ENCODE data around the gene ECE1.
A peak's percentile ranks its signal among the peaks of the same experiment; 100 is the strongest.

ECE1 gene

GRCh38 chr1:21325231-21325718 lies 35.0 kb upstream of the ECE1 start:
- WGBS (ENCODE audit: insufficient coverage): 24% methylated on average over 7 of the region's 7 CpGs
- POLR2A ChIA-PET: interaction anchor here (0.6 to 2.7 kb wide), 5 partner anchors 9 to 637 kb away, joined by 3 to 22 read pairs (median 3); no protein-coding TSS in a partner anchor

GRCh38 chr1:21324368-21325141 lies 34.3 kb upstream of the ECE1 start:
- Histone ChIP-seq H3K27me3 (replicated peaks in 2 of 5; ENCODE audit: control insufficient read depth in 4 of 5, insufficient read depth in 5 of 5, low read length in 4 of 5) (no peaks in the 10 kb centered on the region), H3K27ac (ENCODE audit: insufficient read depth in 1 of 2, low read depth in 1 of 2, low read length in 2 of 2, poor library complexity in 1 of 2, severe bottlenecking in 2 of 2) (peak overlapping the region; percentile 61 to 78), H3K4me3 (ENCODE audit: control insufficient read depth in 1 of 7, extremely low read depth in 1 of 7, insufficient read depth in 4 of 7, low read depth in 2 of 7, low read length in 6 of 7) (peak overlapping the region in 4 of 7 experiments; percentile 12 to 61 (median 40)), H3K36me3 (ENCODE audit: control insufficient read depth in 4 of 4, insufficient read depth in 4 of 4, low read length in 3 of 4) (no peaks in the 10 kb centered on the region), H3K9me3 (ENCODE audit: control extremely low read depth in 1 of 5, control insufficient read depth in 4 of 5, insufficient read depth in 2 of 5, low read depth in 1 of 5, low read length in 4 of 5) (no peaks in the 10 kb centered on the region), H3K4me1 (ENCODE audit: control extremely low read depth in 1 of 4, control insufficient read depth in 4 of 4, insufficient read depth in 4 of 4, low read length in 3 of 4) (peaks cover 7 to 54% (median 47%) of the 10 kb centered on the region in 4 experiments)
- peak; percentile 78 to 94 (median 91) for DNase-seq
- ChIA-PET POLR2A (interaction anchor here (0.7 to 2.7 kb wide), 3 partner anchors 9 to 13 kb away, joined by 3 to 22 read pairs (median 4); no protein-coding TSS in a partner anchor), CTCF (interaction anchor here (0.7 to 6.0 kb wide), 16 partner anchors 9 to 92 kb away, joined by 3 to 48 read pairs (median 6); partner anchors contain the start of gene ECE1)
- 4% methylated on average over 13 of the region's 14 CpGs for WGBS (ENCODE audit: insufficient coverage)

More at GRCh38 chr1:21325231-21325718, 35.0 kb upstream of the ECE1 start:
- H3K9me3 ChIP-seq (ENCODE audit: control extremely low read depth in 1 of 5, control insufficient read depth in 4 of 5, insufficient read depth in 2 of 5, low read depth in 1 of 5, low read length in 4 of 5): no peaks in the 10 kb centered on the region
- no peaks in the 10 kb centered on the region for H3K27me3 ChIP-seq (replicated peaks in 2 of 5; ENCODE audit: control insufficient read depth in 4 of 5, insufficient read depth in 5 of 5, low read length in 4 of 5)
- H3K4me1 ChIP-seq (ENCODE audit: control extremely low read depth in 1 of 4, control insufficient read depth in 4 of 4, insufficient read depth in 4 of 4, low read length in 3 of 4): peaks cover 7 to 56% (median 47%) of the 10 kb centered on the region in 4 experiments
- H3K4me3 ChIP-seq (ENCODE audit: control insufficient read depth in 1 of 7, extremely low read depth in 1 of 7, insufficient read depth in 4 of 7, low read depth in 2 of 7, low read length in 6 of 7): peak overlapping the region in 3 of 7 experiments; percentile 26 to 61 (median 53)
- peak overlapping the region in 1 of 2 experiments; percentile 61 for H3K27ac ChIP-seq (ENCODE audit: insufficient read depth in 1 of 2, low read depth in 1 of 2, low read length in 2 of 2, poor library complexity in 1 of 2, severe bottlenecking in 2 of 2)
- CTCF ChIA-PET: interaction anchor here (1.0 to 6.0 kb wide), 12 partner anchors 9 to 93 kb away, joined by 3 to 48 read pairs (median 11); no protein-coding TSS in a partner anchor
- no peaks in the 10 kb centered on the region for H3K36me3 ChIP-seq (ENCODE audit: control insufficient read depth in 4 of 4, insufficient read depth in 4 of 4, low read length in 3 of 4)
- DNase-seq: peak; percentile 53 to 88 (median 81)

- no peaks in the 10 kb centered on the region for H3K9me3 ChIP-seq (ENCODE audit: control extremely low read depth in 1 of 5, control insufficient read depth in 4 of 5, insufficient read depth in 2 of 5, low read depth in 1 of 5, low read length in 4 of 5)
- no peaks in the 10 kb centered on the region for H3K27me3 ChIP-seq (replicated peaks in 2 of 5; ENCODE audit: control insufficient read depth in 4 of 5, insufficient read depth in 5 of 5, low read length in 4 of 5)
- no peaks in the 10 kb centered on the region for H3K36me3 ChIP-seq (ENCODE audit: control insufficient read depth in 4 of 4, insufficient read depth in 4 of 4, low read length in 3 of 4)
- DNase-seq: no peak
- peaks cover 7 to 54% (median 47%) of the 10 kb centered on the region in 4 experiments for H3K4me1 ChIP-seq (ENCODE audit: control extremely low read depth in 1 of 4, control insufficient read depth in 4 of 4, insufficient read depth in 4 of 4, low read length in 3 of 4)
- H3K4me3 ChIP-seq (ENCODE audit: control insufficient read depth in 1 of 7, extremely low read depth in 1 of 7, insufficient read depth in 4 of 7, low read depth in 2 of 7, low read length in 6 of 7): no peak overlapping the region
- 93% methylated on average over 6 of the region's 7 CpGs for WGBS (ENCODE audit: insufficient coverage)
- ChIA-PET CTCF (interaction anchor here (0.6 to 6.0 kb wide), 10 partner anchors 11 to 98 kb away, joined by 3 to 48 read pairs (median 8); no protein-coding TSS in a partner anchor), POLR2A (no interaction called here)
- H3K27ac ChIP-seq (ENCODE audit: insufficient read depth in 1 of 2, low read depth in 1 of 2, low read length in 2 of 2, poor library complexity in 1 of 2, severe bottlenecking in 2 of 2): no peak overlapping the region
Measured at GRCh38 chr1:21323091-21323490, 32.8 kb upstream of the ECE1 start.

GRCh38 chr1:21322681-21323016 lies 32.4 kb upstream of the ECE1 start:
- Histone ChIP-seq H3K4me3 (ENCODE audit: control insufficient read depth in 1 of 7, extremely low read depth in 1 of 7, insufficient read depth in 4 of 7, low read depth in 2 of 7, low read length in 6 of 7) (peak overlapping the region in 2 of 7 experiments; percentile 5 to 7), H3K4me1 (ENCODE audit: control extremely low read depth in 1 of 4, control insufficient read depth in 4 of 4, insufficient read depth in 4 of 4, low read length in 3 of 4) (peaks cover 7 to 54% (median 47%) of the 10 kb centered on the region in 4 experiments), H3K9me3 (ENCODE audit: control extremely low read depth in 1 of 5, control insufficient read depth in 4 of 5, insufficient read depth in 2 of 5, low read depth in 1 of 5, low read length in 4 of 5) (no peaks in the 10 kb centered on the region), H3K27me3 (replicated peaks in 2 of 5; ENCODE audit: control insufficient read depth in 4 of 5, insufficient read depth in 5 of 5, low read length in 4 of 5) (no peaks in the 10 kb centered on the region), H3K36me3 (ENCODE audit: control insufficient read depth in 4 of 4, insufficient read depth in 4 of 4, low read length in 3 of 4) (no peaks in the 10 kb centered on the region), H3K27ac (ENCODE audit: insufficient read depth in 1 of 2, low read depth in 1 of 2, low read length in 2 of 2, poor library complexity in 1 of 2, severe bottlenecking in 2 of 2) (no peak overlapping the region)
- DNase-seq: peak in 1 of 3 donors; percentile 28
- WGBS (ENCODE audit: insufficient coverage): 5% methylated on average over 6 of the region's 6 CpGs
- ChIA-PET CTCF (interaction anchor here (0.6 to 6.0 kb wide), 10 partner anchors 11 to 98 kb away, joined by 3 to 48 read pairs (median 8); no protein-coding TSS in a partner anchor), POLR2A (no interaction called here)

GRCh38 chr1:21321963-21322680 lies 31.9 kb upstream of the ECE1 start:
- H3K4me3 ChIP-seq (ENCODE audit: control insufficient read depth in 1 of 7, extremely low read depth in 1 of 7, insufficient read depth in 4 of 7, low read depth in 2 of 7, low read length in 6 of 7): peak overlapping the region in 1 of 7 experiments; percentile 7
- no peaks in the 10 kb centered on the region for H3K9me3 ChIP-seq (ENCODE audit: control extremely low read depth in 1 of 5, control insufficient read depth in 4 of 5, insufficient read depth in 2 of 5, low read depth in 1 of 5, low read length in 4 of 5)
- WGBS (ENCODE audit: insufficient coverage): 91% methylated on average over 8 of the region's 9 CpGs
- ChIA-PET POLR2A (no interaction called here), CTCF (interaction anchor here (0.9 to 6.0 kb wide), 9 partner anchors 9 to 66 kb away, joined by 3 to 48 read pairs (median 8); no protein-coding TSS in a partner anchor)
- DNase-seq: peak in 2 of 3 donors; percentile 19 to 34
- peaks cover 7 to 54% (median 47%) of the 10 kb centered on the region in 4 experiments for H3K4me1 ChIP-seq (ENCODE audit: control extremely low read depth in 1 of 4, control insufficient read depth in 4 of 4, insufficient read depth in 4 of 4, low read length in 3 of 4)
- H3K27me3 ChIP-seq (replicated peaks in 2 of 5; ENCODE audit: control insufficient read depth in 4 of 5, insufficient read depth in 5 of 5, low read length in 4 of 5): no peaks in the 10 kb centered on the region
- no peak overlapping the region for H3K27ac ChIP-seq (ENCODE audit: insufficient read depth in 1 of 2, low read depth in 1 of 2, low read length in 2 of 2, poor library complexity in 1 of 2, severe bottlenecking in 2 of 2)
- H3K36me3 ChIP-seq (ENCODE audit: control insufficient read depth in 4 of 4, insufficient read depth in 4 of 4, low read length in 3 of 4): no peaks in the 10 kb centered on the region

GRCh38 chr1:21320410-21321108 lies 30.3 kb upstream of the ECE1 start:
- H3K27me3 ChIP-seq (replicated peaks in 2 of 5; ENCODE audit: control insufficient read depth in 4 of 5, insufficient read depth in 5 of 5, low read length in 4 of 5): no peaks in the 10 kb centered on the region
- no peak overlapping the region for H3K27ac ChIP-seq (ENCODE audit: insufficient read depth in 1 of 2, low read depth in 1 of 2, low read length in 2 of 2, poor library complexity in 1 of 2, severe bottlenecking in 2 of 2)
- ChIA-PET POLR2A (interaction anchor here (0.5 to 0.7 kb wide), 2 partner anchors 14 to 59 kb away, joined by 3 to 4 read pairs; no protein-coding TSS in a partner anchor), CTCF (interaction anchor here (0.6 to 2.3 kb wide), 9 partner anchors 8 to 437 kb away, joined by 3 to 8 read pairs (median 3); no protein-coding TSS in a partner anchor)
- no peak overlapping the region for H3K4me3 ChIP-seq (ENCODE audit: control insufficient read depth in 1 of 7, extremely low read depth in 1 of 7, insufficient read depth in 4 of 7, low read depth in 2 of 7, low read length in 6 of 7)
- H3K4me1 ChIP-seq (ENCODE audit: control extremely low read depth in 1 of 4, control insufficient read depth in 4 of 4, insufficient read depth in 4 of 4, low read length in 3 of 4): peaks cover 7 to 45% (median 38%) of the 10 kb centered on the region in 4 experiments
- DNase-seq: no peak
- no peaks in the 10 kb centered on the region for H3K36me3 ChIP-seq (ENCODE audit: control insufficient read depth in 4 of 4, insufficient read depth in 4 of 4, low read length in 3 of 4)
- H3K9me3 ChIP-seq (ENCODE audit: control extremely low read depth in 1 of 5, control insufficient read depth in 4 of 5, insufficient read depth in 2 of 5, low read depth in 1 of 5, low read length in 4 of 5): no peaks in the 10 kb centered on the region
- WGBS (ENCODE audit: insufficient coverage): 96% methylated on average over 8 of the region's 12 CpGs
